T1000 (cell line): ENCODE results near the gene TAS1R1.

Experiments used
- DNase-seq: peaks from one replicate; lab custom pipeline; 2025; ENCODE audit warnings: mixed read lengths; lab: John Stamatoyannopoulos, UW

Gene TAS1R1

DNA sequence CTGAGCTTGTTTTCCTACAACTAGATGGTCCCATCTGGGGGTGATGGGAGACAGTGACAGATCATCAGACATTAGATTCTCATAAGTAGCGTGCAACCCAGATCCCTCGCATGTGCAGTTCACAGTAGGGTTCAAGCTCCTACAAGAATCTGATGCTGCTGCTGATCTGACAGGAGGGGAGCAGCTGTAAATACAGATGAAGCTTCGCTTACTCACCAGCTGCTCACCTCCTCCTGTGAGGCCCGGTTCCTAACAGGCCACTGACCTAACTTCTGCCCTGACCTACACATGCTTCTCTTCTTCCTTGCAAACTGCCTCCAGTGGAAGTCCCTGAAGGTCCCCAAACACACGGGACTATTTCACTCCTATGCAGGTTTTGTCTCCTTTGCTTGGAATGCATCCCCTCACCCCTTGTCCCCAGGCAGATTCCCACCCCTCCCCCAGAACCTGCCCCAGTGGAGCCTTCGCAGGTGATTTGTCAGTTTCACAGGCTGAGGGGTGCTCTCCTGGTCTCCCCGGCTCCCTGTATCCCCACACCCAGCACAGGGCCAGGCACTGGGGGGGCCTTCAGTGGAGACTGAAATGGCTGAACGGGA is 19.0 kb downstream of the TAS1R1 start:
- no peak for DNase-seq

- DNase-seq, result no peak
Measured at GRCh38 chr1:6574818-6575217, 19.7 kb downstream of the TAS1R1 start.

DNA sequence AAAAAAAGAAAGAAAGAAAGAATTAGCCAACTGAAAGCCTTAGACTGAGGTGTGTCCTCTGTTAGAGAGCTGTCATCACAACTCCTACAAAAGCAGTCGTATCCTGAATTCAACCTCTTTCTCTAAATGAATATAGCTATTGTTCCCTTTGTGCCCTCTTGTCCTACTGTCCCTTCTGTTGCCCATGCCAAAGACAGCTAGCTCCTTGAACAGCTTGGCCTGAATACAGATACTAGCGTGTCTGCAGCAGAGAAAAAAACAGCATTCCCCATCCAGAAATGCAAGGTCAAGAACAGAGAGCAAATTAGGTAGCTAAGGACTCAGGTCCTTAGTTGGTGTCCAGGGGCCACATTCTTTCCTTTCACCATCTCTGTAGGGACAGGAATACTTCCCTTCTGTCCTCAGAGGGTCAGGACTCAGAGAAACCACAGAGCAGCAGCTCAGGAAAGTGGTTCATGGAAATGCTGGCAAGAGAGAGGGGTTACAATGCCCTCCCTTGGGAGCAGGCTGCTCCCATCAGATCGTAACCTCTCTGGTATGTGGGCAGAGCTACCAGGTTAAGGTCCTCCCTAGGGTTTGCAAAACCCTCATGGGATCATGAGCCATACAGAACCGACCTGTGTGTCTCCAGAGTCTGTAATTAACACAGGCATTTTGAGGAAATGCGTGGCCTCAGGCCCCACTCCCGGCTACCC is 22.9 kb downstream of the TAS1R1 start:
- DNase-seq, result peak; percentile 37

GRCh38 chr1:6578624-6579373 is 23.7 kb downstream of the TAS1R1 start:
- DNase-seq, result no peak

DNA sequence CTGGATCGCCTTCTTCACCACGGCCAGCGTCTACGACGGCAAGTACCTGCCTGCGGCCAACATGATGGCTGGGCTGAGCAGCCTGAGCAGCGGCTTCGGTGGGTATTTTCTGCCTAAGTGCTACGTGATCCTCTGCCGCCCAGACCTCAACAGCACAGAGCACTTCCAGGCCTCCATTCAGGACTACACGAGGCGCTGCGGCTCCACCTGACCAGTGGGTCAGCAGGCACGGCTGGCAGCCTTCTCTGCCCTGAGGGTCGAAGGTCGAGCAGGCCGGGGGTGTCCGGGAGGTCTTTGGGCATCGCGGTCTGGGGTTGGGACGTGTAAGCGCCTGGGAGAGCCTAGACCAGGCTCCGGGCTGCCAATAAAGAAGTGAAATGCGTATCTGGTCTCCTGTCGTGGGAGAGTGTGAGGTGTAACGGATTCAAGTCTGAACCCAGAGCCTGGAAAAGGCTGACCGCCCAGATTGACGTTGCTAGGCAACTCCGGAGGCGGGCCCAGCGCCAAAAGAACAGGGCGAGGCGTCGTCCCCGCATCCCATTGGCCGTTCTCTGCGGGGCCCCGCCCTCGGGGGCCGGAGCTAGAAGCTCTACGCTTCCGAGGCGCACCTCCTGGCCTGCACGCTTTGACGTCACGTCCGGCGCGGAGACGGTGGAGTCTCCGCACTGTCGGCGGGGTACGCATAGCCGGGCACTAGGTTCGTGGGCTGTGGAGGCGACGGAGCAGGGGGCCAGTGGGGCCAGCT is 24.4 kb downstream of the TAS1R1 start, which contains the start of gene ZBTB48:
Gene ZBTB48, plus strand, starts transcription at position 621 of the 745 bp plus-strand sequence. CDS start 616 bp downstream, outside the sequence.
- peak; percentile 98 for DNase-seq

DNA sequence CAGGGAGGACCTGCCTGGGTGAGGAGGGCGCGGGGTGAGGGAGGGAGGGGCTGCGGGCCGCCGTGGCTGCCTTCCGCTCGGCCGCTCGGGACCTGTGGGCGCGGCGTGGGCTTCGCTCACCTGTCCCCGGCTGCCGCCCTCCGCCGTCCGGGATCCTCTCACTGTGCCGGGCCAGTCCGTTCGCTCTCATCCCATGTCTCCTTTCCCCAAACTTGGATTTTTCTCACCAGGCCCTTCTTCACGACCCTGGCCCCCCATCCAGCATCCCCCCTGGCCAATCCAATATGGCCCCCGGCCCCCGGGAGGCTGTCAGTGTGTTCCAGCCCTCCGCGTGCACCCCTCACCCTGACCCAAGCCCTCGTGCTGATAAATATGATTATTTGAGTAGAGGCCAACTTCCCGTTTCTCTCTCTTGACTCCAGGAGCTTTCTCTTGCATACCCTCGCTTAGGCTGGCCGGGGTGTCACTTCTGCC is 25.0 kb downstream of the TAS1R1 start:
- DNase-seq, result no peak

- no peak for DNase-seq
Measured at GRCh38 chr1:6580593-6581409, 25.7 kb downstream of the TAS1R1 start.

DNA sequence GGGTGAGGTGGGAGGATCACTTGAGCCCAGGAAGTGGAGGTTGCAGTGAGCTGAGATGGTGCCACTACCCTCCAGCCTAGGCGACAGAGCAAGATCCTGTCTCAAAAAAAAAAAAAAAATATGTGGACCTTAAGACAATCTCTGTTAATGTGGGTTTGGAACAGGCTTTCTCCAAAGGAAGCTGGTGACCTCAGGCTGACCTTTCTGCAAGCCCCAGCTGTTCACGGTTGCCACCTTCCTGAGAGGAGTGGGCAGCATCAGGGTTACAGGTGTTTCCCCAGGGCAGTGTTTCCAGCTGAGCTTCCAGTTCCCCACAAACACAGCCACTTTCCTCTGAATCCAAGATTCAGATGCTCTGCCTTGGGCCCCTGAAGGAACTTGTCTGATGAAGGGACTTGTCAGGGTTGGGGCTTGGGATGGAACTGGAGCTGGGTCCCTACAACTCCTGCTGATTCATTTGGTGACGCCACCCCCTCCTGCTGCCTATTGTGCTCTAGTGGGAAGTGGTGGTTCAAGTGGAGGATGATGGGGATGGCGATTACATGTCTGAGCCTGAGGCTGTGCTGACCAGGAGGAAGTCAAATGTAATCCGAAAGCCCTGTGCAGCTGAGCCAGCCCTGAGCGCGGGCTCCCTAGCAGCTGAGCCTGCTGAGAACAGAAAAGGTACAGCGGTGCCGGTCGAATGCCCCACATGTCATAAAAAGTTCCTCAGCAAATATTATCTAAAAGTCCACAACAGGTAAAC is 26.6 kb downstream of the TAS1R1 start:
- DNase-seq, result no peak

GRCh38 chr1:6582370-6582769 is 27.3 kb downstream of the TAS1R1 start:
- no peak for DNase-seq

- DNase-seq, result no peak
Measured at GRCh38 chr1:6584126-6585080, 29.3 kb downstream of the TAS1R1 start.

DNA sequence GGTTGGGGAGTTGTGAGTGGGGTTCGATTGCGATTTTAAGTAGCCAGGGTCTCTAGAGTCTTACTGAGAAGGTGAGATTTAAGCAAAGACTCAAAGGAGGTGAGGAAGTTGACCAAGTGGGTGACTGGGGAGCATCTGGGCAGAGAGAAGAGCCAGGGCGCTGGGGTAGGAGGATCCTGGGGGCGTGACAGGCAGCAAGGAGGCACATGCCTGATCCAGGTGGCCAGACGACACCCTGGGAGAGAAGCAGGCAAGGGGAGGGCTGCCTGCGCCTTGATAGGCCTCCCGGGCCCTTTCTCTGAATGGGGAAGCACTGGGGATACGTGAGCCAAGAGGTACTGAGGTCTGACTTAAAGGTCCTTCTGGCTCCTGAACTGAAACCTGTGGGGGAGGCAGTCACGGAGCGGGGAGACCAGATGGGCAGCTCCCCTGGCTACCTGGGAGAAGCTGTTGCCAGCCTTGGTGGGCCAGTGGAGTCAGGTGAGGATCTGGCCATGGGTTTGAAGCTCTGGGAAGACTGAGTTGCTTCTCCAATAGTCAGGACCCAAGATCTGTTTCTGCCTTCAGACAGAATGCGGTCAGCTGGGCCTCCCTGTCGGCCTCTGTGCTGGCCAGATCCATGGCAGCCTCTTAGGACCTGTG is 30.1 kb downstream of the TAS1R1 start:
- DNase-seq, result no peak

GRCh38 chr1:6585841-6586240 is 30.7 kb downstream of the TAS1R1 start:
- no peak for DNase-seq

GRCh38 chr1:6586404-6586816 is 31.3 kb downstream of the TAS1R1 start:
- no peak for DNase-seq

GRCh38 chr1:6587261-6588005 is 32.3 kb downstream of the TAS1R1 start:
- peak; percentile 24 for DNase-seq

DNA sequence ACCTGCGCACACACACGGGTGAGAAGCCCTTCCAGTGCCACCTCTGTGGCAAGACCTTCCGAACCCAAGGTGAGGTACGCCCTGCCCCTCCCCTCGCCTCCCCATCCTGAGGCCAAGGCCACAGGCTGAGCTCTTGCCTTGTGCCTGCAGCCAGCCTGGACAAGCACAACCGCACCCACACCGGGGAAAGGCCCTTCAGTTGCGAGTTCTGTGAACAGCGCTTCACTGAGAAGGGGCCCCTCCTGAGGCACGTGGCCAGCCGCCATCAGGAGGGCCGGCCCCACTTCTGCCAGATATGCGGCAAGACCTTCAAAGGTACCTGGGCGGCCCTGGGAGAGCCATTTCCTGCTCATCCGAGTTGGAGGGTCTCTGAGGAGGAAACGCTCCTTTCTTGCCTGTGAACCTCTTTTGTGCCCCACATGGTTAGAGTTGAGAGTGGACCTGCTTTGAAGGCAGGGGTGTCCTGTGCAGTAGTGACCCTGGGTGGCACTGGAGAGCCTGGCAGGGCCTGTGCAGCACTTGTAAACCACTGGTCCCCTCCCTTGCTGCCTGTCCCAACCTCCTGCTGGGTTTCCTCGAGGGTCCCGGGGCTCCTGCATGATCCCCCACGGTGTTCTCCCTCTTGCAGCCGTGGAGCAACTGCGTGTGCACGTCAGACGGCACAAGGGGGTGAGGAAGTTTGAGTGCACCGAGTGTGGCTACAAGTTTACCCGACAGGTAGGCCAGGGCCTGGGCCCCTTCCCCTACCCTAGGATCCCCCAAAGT is 33.2 kb downstream of the TAS1R1 start:
- DNase-seq, result no peak

GRCh38 chr1:6588893-6589520 is 33.9 kb downstream of the TAS1R1 start:
- no peak for DNase-seq

GRCh38 chr1:6590046-6590445 is 34.9 kb downstream of the TAS1R1 start:
- DNase-seq, result no peak
